Fibroblast of the aortic adventitia (primary cell): ENCODE data around the gene FOXS1. TPM values are rescaled to one million over a fixed set of nuclear protein-coding genes. Genes with fewer than 3 reads are reported as not detected.
"Not testable (repeated sequence)": the region's sequence is repeated elsewhere in the genome, so short reads cannot be mapped to it uniquely, and the experiment has no call there.

Experiments
- DNase-seq: peaks from one replicate; pipeline ENCODE4 v3.0.0-alpha.2; 2010; ENCODE audit warnings: low read depth
- H3K4me3 ChIP-seq: 2 replicates; pipeline ENCODE4 v1.5.1; 2011; ENCODE audit warnings: low read depth, mild to moderate bottlenecking, control low read depth, low read length, moderate library complexity
- total RNA-seq: library from RNA; depleted of rRNA; stranded (reverse); fragments of >200 nt; gene quantifications from 2 replicates; pipeline ENCODE4 v1.2.3, GENCODE V29; 2012; ENCODE audit warnings: low replicate concordance
- TF ChIP-seq, protein P1 (sequence below): IDR thresholded peaks from 2 replicates; pipeline ENCODE4 v1.5.1; 2011; ENCODE audit warnings: mild to moderate bottlenecking, low read length, control low read depth, inconsistent platforms; ENCODE audit not compliant: insufficient read depth

Gene FOXS1
- total RNA-seq, 1 donor = 2.3 TPM

DNA sequence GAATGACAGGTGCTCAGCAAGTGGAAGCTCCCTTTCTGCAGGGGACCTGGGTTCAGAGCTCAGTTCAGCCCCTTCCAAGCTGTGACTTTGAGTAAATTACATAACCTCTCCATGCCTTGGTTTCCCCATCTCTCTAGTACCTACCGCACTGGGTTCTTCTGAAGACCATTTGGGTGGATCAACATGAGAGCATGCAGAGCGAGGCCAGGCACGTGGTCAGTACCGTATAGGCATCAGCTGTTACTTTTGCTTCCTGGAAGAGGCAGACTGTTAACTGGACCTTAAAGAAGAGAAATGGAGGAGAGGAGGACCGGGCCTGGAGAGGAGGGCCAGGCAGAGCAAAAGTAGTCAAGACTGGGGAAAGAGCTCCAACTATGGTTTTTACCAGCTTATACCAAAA is 27.9 kb downstream of the FOXS1 start:
- no peak for DNase-seq
- H3K4me3 ChIP-seq = no peak overlapping the region
- TF ChIP-seq, protein P1, sequence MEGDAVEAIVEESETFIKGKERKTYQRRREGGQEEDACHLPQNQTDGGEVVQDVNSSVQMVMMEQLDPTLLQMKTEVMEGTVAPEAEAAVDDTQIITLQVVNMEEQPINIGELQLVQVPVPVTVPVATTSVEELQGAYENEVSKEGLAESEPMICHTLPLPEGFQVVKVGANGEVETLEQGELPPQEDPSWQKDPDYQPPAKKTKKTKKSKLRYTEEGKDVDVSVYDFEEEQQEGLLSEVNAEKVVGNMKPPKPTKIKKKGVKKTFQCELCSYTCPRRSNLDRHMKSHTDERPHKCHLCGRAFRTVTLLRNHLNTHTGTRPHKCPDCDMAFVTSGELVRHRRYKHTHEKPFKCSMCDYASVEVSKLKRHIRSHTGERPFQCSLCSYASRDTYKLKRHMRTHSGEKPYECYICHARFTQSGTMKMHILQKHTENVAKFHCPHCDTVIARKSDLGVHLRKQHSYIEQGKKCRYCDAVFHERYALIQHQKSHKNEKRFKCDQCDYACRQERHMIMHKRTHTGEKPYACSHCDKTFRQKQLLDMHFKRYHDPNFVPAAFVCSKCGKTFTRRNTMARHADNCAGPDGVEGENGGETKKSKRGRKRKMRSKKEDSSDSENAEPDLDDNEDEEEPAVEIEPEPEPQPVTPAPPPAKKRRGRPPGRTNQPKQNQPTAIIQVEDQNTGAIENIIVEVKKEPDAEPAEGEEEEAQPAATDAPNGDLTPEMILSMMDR = no peak

DNA sequence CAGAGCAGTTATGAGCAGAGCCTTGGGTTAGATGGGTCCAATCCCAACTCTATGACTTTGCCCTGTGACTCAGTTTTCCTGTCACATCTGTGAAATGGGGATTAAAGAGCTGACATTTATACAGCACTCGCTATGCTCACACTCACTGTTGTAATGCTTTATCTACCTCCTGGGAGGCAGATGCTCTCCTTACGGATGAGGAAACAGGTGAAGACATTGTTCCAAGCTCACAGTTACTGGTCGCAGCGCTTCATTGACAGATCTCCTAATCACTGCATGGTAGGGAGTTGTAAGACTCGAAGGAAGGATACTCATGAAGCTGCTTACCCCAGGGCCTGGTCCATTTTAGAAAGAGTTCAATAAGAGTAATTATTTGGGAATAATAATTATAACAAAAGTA is 29.2 kb downstream of the FOXS1 start:
- no peak for DNase-seq
- TF ChIP-seq, protein P1 = no peak
- H3K4me3 ChIP-seq = no peak overlapping the region

DNA sequence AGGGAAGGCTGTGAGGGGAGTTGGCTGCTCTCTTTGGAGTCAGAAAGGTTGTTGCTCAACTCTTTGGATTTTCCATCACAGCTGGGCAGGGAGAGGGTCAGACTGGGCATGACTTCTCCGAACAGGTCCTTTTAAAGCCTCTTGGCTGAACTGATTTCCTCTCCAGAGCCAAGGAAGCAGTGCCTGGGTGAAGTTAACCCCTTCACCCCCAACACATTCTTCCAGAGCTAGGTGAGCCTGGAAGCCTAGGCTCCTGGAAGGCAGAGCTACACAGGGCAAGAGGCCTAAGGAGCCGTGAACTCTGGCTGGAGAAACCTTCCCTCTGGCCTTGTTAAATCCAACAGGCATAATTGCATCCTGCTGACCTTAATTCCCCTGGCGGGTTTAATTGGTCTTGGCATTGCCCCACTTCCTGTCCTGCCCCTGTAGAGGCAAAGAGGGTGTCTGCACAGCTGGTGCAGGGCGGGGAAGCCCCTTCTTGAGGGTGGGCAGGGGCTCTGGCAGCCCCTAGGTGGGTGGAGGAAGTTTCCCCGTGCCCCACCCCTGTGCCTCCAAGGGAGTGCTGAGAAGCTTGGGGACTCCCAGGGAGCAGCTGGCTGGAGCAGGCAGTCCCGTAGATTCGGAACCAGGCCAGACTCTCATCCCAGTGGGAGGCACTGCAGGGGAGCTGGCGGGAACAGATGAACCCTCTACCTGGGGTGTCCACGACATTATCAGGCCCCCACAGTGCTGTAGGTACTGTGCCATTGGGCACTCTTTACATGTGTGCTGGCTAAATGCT is 29.8 kb downstream of the FOXS1 start:
- peak; percentile 50 for DNase-seq
- H3K4me3 ChIP-seq = no peak overlapping the region
- TF ChIP-seq, protein P1 = no peak

DNA sequence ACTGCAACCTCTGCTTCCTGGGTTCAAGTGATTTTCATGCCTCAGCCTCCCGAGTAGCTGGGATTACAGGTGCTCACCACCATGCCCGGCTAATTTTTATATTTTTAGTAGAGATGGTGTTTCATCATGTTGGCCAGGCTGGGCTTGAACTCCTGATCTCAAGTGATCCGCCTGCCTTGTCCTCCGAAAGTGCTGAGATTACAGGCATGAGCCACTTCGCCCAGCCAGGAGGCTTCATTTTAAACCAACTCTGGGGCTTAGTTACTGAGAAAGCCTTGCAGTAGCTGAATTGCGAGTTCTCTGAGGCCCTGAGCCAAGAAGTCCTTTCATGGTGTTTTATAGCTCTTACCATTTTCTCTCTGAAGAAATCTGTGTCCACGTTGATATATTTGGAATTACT is 31.3 kb downstream of the FOXS1 start:
- DNase-seq, H3K4me3 ChIP-seq: not testable (repeated sequence)

DNA sequence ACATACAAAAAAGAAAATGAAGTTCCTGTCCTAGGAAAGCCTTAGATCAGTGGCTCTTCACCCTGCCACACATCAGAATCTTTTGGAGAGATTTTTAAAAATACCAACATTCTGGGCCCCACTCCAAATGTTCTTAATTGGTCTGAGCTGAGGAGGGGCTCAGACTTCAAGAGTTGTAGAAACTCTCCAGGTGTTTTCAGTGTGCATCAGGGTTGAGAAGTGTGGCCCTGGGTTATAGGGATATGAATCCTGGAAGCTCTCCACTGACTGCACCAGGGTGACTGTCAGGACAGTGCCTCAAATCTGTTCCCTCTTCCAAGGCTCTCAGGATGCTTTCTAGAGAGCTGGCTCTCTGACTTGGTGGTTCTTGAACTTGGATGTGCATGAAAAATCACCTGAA is 31.8 kb downstream of the FOXS1 start:
- DNase-seq = no peak
- TF ChIP-seq, protein P1 = no peak
- no peak overlapping the region for H3K4me3 ChIP-seq

DNA sequence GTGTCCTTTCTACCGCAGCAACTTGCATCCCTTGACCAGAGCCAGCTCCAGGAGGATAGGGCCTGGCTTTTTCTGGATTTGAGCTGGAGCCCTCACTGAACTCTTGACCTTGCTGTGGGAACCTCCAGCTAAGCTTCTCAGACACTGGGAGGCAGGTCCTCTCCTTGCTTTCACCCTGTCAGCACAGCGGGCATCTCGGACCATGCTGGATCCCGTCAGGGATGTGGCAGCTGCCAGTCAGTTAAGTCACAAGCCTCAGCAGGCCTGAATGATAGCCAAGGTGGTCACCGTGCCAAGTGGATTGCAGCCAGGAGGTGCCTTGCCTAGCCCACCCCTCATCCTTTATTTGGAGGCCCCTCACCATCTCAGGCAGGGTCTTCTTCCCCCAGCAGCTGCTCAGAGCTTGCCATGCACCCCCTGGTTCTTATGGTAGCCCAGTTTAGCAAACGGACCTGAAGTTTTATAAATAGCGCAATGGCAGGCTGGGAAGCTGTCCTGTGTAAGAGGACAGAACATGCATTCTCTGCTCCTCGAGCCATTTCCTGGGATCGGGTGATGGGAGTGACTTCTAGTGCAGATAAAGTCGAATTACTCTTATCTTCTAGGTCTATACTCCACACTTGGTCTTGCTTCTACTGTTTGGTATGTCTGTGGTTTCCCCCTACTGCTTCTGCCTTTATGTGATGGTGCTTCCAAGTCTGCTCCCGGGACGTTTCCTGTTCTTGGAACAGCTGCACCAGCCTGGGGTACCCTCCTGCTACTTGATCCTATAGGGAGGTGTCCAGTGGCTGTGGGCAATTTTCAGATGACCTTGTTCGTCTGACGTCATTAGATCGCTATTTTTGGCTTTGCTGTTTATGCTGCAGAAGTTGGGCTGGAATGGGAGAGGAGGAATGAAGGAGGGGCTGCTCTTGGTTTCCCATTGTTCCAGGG is 33.3 kb downstream of the FOXS1 start:
- H3K4me3 ChIP-seq = no peak overlapping the region
- TF ChIP-seq, protein P1 = no peak
- peak; percentile 85 for DNase-seq

DNA sequence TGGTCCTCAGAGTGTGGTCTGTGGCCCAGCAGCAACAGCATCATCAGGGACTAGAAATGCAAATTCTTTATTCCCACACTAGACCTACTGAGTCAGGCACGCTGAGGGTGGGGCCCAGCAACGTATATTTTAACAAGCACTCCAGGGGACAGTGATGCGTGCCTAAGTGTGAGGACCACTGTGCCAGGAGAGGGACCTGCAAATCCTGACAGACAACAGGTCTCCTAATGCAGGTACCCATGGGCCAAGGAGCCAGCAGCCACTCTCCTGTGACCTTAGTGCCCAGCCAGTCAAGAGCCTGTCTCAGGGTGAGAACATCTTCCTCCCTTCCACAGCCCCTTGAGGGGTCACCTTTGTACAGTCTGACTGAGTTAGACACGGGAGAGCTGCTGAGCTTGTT is 34.2 kb downstream of the FOXS1 start:
- TF ChIP-seq, protein P1 = no peak
- no peak for DNase-seq
- no peak overlapping the region for H3K4me3 ChIP-seq
